ENCODE results near the gene SLC26A6. TPM values are rescaled to one million over a fixed set of nuclear protein-coding genes. Genes with fewer than 3 reads are reported as not detected.

The SLC26A6 gene
- total and polyA plus RNA-seq, 10 of the 15 experiments (the other 5 are each of a cell fraction or from before 2014, with no cell fraction given): 2.1 to 24.9 (median 13.3) TPM

DNA sequence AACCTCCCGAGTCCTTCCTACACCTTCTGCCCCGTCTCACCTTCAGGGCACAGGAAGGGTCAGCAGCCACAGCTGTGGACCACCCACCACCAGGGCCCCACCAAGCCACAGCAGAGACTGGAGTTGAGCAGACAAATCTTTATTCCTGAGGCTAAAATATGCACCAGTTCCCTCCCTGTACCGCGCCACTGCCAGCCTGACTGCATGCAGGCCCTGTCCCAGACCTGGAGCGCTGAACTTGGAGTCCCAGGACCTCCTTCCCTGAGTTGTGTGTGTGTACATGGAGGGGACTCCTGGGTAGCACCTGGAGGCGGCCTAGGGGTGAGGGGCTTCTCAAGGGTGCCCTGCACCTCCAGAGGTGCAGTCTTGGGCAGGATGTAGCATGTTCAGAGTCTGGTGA is 9.7 kb downstream of the SLC26A6 start (continued):
- TF ChIP-seq, protein P1, sequence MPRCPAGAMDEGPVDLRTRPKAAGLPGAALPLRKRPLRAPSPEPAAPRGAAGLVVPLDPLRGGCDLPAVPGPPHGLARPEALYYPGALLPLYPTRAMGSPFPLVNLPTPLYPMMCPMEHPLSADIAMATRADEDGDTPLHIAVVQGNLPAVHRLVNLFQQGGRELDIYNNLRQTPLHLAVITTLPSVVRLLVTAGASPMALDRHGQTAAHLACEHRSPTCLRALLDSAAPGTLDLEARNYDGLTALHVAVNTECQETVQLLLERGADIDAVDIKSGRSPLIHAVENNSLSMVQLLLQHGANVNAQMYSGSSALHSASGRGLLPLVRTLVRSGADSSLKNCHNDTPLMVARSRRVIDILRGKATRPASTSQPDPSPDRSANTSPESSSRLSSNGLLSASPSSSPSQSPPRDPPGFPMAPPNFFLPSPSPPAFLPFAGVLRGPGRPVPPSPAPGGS (IDR thresholded peaks at IDR 0.05; ENCODE audit: borderline replicate concordance, insufficient read depth, low read depth, low read length, poor library complexity, severe bottlenecking): no peak
- no peak for TF ChIP-seq FOS (IDR thresholded peaks at IDR 0.05; ENCODE audit: borderline replicate concordance, extremely low read depth, insufficient read length)
- no peak for TF ChIP-seq NR2C1 (IDR thresholded peaks at IDR 0.05)
- TF ChIP-seq ZNF217 (IDR thresholded peaks at IDR 0.05): no peak
- no peak for TF ChIP-seq CBX5 (IDR thresholded peaks at IDR 0.05; ENCODE audit: low read depth)
- no peak for TF ChIP-seq RFX5 (IDR thresholded peaks at IDR 0.05; ENCODE audit: low read depth, low read length)
- TF ChIP-seq, protein P2, sequence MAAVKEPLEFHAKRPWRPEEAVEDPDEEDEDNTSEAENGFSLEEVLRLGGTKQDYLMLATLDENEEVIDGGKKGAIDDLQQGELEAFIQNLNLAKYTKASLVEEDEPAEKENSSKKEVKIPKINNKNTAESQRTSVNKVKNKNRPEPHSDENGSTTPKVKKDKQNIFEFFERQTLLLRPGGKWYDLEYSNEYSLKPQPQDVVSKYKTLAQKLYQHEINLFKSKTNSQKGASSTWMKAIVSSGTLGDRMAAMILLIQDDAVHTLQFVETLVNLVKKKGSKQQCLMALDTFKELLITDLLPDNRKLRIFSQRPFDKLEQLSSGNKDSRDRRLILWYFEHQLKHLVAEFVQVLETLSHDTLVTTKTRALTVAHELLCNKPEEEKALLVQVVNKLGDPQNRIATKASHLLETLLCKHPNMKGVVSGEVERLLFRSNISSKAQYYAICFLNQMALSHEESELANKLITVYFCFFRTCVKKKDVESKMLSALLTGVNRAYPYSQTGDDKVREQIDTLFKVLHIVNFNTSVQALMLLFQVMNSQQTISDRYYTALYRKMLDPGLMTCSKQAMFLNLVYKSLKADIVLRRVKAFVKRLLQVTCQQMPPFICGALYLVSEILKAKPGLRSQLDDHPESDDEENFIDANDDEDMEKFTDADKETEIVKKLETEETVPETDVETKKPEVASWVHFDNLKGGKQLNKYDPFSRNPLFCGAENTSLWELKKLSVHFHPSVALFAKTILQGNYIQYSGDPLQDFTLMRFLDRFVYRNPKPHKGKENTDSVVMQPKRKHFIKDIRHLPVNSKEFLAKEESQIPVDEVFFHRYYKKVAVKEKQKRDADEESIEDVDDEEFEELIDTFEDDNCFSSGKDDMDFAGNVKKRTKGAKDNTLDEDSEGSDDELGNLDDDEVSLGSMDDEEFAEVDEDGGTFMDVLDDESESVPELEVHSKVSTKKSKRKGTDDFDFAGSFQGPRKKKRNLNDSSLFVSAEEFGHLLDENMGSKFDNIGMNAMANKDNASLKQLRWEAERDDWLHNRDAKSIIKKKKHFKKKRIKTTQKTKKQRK (IDR thresholded peaks at IDR 0.05; ENCODE audit: low read depth, low read length): no peak
- TF ChIP-seq, protein P3, sequence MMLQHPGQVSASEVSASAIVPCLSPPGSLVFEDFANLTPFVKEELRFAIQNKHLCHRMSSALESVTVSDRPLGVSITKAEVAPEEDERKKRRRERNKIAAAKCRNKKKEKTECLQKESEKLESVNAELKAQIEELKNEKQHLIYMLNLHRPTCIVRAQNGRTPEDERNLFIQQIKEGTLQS (IDR thresholded peaks at IDR 0.05; ENCODE audit: borderline replicate concordance, extremely low read depth, low read depth, low read length): no peak
- TF ChIP-seq, protein P4, sequence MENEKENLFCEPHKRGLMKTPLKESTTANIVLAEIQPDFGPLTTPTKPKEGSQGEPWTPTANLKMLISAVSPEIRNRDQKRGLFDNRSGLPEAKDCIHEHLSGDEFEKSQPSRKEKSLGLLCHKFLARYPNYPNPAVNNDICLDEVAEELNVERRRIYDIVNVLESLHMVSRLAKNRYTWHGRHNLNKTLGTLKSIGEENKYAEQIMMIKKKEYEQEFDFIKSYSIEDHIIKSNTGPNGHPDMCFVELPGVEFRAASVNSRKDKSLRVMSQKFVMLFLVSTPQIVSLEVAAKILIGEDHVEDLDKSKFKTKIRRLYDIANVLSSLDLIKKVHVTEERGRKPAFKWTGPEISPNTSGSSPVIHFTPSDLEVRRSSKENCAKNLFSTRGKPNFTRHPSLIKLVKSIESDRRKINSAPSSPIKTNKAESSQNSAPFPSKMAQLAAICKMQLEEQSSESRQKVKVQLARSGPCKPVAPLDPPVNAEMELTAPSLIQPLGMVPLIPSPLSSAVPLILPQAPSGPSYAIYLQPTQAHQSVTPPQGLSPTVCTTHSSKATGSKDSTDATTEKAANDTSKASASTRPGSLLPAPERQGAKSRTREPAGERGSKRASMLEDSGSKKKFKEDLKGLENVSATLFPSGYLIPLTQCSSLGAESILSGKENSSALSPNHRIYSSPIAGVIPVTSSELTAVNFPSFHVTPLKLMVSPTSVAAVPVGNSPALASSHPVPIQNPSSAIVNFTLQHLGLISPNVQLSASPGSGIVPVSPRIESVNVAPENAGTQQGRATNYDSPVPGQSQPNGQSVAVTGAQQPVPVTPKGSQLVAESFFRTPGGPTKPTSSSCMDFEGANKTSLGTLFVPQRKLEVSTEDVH (IDR thresholded peaks at IDR 0.05; ENCODE audit: low read depth, partially characterized antibody): no peak
- TF ChIP-seq SRF (IDR thresholded peaks at IDR 0.05; ENCODE audit: low read depth in 2 of 2, low read length in 2 of 2): no peak
